IPS-18c (cell line): ENCODE data around the gene NCBP1.
A peak's percentile ranks its signal among the peaks of the same experiment; 100 is the strongest.

Source experiments
- H3K4me3 ChIP-seq: 2 replicates; pipeline ENCODE4 v1.7.0; 2013; ENCODE audit warnings: low read depth, mild to moderate bottlenecking, low read length, moderate library complexity; ENCODE audit not compliant: insufficient read depth
- H3K9me3 ChIP-seq: one replicate; pipeline ENCODE4 v1.6.1; 2013; ENCODE audit warnings: mild to moderate bottlenecking, low read length, moderate library complexity; ENCODE audit not compliant: control insufficient read depth, insufficient read depth

Gene NCBP1

DNA sequence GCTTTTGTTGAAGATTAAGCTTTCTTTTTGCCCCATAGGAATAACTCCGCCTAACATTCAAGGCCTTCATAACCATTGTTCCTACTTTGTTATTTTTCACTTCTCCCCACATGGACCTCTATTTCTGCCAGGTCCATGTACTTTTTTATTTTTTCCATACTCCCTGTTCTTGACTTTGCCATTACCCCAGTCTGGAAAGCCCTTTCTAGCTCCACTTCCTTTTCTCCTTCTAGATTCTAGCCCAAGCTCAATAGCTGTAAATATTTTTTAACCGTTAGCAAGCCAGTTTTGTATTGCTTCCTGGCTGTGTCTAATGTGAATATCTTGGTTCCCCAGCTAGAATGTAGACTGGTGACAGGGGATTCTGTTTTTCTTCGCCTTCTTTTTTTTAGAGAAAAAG is 26.1 kb downstream of the NCBP1 start:
- H3K4me3 ChIP-seq: no peak overlapping the region
- H3K9me3 ChIP-seq: no peaks in the 10 kb centered on the region

DNA sequence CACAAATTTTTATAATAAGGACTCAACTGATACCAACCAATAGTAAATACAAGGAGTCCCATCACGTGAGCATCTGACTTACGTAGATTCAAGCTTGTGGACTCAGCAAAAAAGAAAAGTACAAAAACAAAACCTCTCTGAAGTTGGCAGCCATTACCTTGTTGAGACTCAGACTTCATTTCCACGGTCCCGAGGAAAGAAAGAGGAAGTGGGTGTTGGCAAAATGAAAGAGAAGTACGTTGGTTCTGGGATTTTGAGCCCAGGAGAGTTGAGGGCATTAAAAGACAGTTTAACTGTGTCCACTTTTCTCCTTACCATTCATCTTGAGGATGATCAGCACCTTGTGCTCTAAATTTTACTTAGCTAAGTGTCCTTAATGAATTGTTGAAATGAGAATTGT is 26.7 kb downstream of the NCBP1 start:
- Histone ChIP-seq H3K9me3 (no peaks in the 10 kb centered on the region), H3K4me3 (no peak overlapping the region)

DNA sequence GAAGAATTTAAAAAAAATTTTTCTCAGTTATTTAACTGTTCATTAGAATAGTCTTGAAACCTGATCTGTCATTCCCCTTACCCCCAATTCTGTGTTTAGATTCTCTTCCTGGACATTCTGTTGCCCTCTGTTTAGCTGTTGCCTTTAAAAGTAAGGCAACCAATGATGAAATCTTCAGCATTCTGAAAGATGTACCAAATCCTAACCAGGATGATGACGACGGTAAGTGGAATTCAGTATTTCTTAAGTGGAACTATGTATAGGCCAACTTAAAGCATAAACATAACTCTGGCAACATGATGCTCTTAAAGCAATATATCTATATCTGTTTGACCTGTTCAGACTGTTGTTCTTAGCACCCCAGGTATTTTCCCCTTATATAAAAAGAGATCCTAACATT is 27.2 kb downstream of the NCBP1 start:
- no peak overlapping the region for H3K4me3 ChIP-seq
- H3K9me3 ChIP-seq: no peaks in the 10 kb centered on the region

DNA sequence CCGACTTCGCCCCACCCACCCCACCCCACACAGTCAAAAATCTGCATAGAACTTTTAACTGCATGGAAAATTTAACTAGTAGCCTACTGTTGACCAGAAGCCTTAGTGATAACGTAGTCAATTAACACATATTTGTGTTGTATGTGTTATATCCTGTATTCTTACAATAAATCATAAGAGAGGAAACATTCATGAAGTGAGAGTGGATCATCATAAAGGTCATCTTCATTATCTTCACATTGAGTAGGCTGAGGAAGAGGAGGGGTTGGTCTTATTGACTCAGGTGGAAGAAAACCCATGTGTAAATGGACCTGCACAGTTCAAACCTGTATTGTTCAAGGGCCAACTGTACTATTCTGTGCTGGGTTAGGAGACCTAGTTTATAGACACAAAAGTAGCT is 32.1 kb downstream of the NCBP1 start:
- Histone ChIP-seq H3K9me3 (no peaks in the 10 kb centered on the region), H3K4me3 (no peak overlapping the region)

DNA sequence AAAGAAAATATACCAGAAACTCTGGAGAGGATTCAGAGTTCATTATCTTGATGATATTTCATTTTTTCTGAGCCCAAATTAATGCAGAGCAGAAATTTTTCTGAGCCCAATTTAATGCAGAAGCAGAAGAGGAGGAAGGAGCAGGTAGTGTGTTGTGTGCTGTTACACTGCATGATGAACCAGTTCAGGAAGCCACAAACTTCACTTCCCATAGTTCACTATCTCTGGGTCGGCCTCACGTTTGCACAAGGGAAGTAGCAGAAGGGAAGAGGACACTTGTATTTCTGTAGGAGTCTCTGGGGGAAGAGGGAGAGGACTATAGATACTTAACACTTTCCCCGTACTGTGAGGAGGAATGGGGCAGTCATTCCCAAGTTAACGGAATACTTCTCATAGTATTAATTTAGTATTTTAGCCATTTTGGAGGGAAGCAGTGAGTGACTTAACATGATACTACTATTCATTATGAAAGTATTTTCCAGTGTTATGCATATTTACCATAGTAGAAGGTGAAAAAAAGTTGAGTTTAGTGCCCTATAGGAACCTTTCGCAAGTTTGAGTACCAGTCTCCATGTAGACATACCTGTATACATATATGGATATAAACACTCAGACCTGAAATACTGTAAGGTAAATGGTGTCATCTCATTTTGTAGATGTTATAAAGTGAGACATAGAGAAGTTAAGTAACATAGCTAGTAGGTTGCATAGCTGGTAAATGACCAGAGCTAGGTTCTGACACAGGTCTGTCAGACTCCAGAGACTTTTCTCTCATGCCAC is 33.5 kb downstream of the NCBP1 start:
- no peaks in the 10 kb centered on the region for H3K9me3 ChIP-seq
- H3K4me3 ChIP-seq: no peak overlapping the region

DNA sequence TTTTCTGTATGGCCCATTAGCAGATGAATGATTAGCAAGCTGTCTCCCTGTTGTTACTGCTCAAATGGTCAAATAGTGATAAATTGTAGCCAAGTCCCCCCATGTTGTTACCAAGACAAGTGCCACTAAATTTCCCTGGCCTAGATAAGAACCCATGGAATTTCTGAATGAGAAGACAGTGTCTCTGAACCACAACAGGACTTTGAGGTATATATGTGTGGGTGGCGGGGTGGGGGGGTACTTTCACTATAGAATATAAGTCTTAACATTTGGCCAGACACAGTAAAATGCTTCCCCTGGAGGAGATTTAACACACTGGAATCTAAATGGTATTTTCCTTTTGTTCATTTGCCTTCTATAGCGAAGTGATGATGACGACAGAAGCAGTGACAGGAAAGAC is 34.9 kb downstream of the NCBP1 start:
- Histone ChIP-seq H3K4me3 (no peak overlapping the region), H3K9me3 (no peaks in the 10 kb centered on the region)

DNA sequence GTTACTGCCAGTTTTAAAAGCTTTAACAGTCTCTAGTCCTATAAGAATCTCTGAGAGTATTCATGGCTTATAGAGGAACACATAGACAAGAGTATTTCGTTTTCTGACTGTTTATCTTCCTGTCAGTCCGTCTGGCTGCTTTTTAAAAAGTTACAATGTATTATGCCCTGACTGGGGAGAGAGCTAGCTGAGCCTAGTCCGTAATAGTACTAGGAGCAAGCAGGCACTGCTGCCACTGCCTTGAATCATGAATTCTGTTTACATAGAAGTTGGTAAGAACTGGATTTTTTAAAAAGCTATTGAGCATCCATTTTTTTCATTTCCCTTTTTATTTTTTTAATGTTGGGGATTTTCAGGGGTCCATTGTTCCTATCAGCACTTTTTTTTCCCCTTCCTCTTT is 37.0 kb downstream of the NCBP1 start:
- no peak overlapping the region for H3K4me3 ChIP-seq
- H3K9me3 ChIP-seq: no peaks in the 10 kb centered on the region

DNA sequence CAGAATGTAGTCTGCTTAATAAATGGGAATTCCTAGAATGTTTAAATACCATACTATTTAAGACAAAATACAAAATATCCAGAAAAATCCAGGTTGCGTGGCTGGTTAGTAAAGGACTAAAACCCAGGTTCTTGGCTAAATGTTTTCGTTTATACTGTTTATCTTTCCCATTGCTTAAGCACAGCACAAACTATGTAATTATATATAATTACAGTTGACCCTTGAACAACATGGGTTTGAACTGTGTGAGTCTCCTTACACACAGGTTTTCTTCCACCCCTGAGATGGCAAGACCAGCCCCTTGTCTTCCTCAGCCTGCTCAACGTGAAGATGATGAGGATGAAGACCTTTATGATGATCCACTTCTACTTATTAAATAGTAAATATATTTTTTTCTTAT is 38.8 kb downstream of the NCBP1 start:
- Histone ChIP-seq H3K4me3 (no peak overlapping the region), H3K9me3 (no peaks in the 10 kb centered on the region)

DNA sequence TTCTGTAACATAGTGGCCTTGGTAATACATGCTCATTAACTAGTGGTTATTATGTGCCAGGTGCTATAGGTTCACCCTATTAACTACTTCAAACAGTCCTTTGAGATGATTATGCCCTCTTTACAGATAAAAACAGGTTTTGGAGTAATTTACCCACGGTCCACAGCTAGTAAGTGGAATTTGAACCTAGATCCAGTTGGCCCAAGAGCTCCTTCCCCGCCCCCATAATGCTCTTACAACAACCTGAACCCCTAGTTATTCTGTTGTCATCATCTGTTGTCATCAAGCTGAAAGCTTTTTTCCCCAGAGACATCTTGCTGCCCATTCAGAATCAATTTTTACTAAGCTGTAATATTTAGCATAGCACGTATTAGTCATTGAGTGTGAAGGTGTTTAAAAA is 40.3 kb downstream of the NCBP1 start:
- H3K9me3 ChIP-seq: no peaks in the 10 kb centered on the region
- no peak overlapping the region for H3K4me3 ChIP-seq

DNA sequence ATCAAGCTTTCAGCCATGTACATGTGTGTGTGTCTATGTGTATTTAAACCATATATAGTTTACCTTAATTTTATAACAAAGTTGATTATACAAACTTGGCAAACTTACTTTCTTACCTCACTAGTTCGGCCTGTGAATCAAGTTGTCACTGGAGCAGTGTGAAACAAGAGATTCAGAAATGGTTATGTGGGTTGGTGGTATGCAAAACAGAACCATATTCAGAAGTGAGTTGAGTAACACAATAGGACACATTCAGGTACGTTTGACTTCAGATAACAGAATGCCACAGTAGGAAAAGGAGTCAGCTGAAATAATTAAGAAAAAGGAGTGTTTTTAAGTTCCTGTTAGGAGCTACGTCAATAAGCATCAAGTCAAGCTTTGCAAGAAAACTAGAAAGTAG is 42.0 kb downstream of the NCBP1 start:
- no peaks in the 10 kb centered on the region for H3K9me3 ChIP-seq
- H3K4me3 ChIP-seq: no peak overlapping the region

DNA sequence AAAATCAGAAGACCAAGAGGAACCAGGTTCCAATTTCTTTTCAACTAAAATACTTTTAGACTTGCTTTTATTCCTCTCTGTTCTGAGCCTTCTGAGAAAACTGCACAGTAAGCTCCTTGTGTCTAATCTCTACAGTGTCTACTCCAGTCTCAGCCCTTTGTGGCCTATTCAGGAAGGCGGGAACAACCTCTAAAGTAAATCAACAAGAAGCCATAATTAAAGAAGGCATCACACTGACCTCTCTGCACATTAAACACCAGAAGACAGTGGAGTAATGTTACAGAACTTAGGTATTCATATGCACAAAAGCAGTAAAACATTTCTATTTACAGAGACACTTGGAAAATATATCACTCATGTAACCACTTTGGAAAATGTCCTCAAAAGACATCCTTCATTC is 48.6 kb downstream of the NCBP1 start:
- Histone ChIP-seq H3K9me3 (no peaks in the 10 kb centered on the region), H3K4me3 (no peak overlapping the region)

DNA sequence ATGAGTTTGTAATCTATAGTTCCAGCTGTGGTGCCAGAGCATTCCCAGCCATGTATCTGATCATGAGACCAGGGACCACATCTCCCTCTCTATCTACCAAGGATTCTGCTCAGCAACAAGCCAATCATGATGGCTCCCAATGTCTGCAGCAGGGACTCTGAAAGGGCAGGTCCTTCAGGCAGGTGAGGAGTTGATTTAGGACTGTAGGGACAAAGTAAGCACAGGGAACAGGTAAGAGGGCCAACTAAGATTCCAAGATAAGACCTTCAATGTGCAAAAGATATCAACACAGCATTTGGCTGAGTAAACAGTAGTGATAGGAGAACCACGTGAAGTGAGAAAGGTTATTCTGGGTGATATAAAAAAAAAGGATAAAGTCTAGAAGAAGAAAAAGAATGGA is 55.0 kb downstream of the NCBP1 start:
- H3K9me3 ChIP-seq: no peaks in the 10 kb centered on the region
- H3K4me3 ChIP-seq: no peak overlapping the region

DNA sequence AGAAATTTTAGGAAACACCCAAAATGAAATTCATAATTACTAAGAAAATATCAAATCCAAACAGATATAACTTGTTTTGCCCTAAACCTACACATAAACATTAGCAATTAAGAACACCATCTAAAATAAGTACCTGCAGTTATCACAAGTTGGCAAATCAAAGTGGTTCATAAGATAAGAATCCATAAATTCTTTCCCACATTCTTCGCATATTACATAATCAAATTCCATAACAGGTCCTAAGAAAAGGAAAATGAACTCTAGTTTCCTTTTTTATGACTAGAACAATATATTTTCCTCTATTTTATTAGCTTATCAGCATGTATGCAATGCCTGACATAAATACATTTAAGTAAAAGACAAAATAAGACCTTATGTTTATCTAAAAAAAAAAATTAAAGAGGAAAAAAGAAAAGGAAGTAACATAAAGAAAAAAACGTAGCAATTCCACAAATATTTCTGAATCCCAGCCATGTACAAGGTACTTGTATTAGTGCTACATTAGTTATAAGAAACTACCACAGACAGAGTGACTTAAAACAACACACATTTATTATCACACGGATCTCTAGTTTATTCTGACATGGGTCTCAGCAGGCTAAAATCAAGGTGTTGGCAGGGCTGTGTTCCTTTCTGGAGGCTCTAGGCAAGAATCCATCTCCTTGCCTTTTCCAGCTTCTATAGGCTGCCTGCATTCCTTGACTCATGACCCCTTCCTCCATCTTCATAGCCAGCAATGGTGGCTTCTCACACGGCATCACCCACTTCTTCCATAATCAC is 56.0 kb downstream of the NCBP1 start:
- Histone ChIP-seq H3K9me3 (no peaks in the 10 kb centered on the region), H3K4me3 (no peak overlapping the region)

DNA sequence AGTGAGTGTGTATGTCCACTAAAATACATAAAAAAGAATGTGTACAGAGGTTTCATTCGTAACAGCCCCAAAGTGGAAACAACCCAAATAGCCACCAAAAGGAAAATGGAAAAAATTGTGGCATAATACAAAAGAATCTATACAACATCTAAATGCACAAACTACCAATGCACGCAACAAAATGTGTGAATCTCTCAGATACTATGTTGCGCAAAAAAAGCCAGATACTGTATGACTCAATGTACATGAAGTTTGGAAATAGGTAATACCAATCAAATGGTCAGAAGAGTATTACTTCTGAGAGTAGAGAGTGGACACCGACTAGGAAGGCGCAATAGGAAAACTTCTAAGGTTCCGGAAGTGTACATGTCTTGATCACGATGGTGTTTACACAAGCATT is 61.1 kb downstream of the NCBP1 start:
- no peaks in the 10 kb centered on the region for H3K9me3 ChIP-seq
- no peak overlapping the region for H3K4me3 ChIP-seq

DNA sequence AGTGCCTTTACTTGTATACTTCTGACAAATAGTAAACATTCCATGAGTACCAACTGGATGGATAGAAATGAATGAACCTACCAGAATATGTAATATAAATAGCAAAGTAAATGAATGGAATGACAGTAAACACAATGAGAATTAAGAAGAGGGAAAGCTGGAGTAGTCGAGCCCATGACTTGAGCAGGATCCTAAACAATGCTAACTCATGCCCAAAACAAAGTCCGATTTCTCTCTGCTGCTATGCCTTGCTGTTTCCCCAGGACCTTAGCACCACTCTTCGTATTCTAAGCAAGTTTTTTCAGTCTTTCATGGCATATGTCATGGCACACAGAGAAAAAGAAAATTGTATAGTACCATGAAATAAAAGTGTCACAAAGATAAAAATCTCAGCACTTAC is 61.8 kb downstream of the NCBP1 start:
- H3K4me3 ChIP-seq: no peak overlapping the region
- H3K9me3 ChIP-seq: no peaks in the 10 kb centered on the region

DNA sequence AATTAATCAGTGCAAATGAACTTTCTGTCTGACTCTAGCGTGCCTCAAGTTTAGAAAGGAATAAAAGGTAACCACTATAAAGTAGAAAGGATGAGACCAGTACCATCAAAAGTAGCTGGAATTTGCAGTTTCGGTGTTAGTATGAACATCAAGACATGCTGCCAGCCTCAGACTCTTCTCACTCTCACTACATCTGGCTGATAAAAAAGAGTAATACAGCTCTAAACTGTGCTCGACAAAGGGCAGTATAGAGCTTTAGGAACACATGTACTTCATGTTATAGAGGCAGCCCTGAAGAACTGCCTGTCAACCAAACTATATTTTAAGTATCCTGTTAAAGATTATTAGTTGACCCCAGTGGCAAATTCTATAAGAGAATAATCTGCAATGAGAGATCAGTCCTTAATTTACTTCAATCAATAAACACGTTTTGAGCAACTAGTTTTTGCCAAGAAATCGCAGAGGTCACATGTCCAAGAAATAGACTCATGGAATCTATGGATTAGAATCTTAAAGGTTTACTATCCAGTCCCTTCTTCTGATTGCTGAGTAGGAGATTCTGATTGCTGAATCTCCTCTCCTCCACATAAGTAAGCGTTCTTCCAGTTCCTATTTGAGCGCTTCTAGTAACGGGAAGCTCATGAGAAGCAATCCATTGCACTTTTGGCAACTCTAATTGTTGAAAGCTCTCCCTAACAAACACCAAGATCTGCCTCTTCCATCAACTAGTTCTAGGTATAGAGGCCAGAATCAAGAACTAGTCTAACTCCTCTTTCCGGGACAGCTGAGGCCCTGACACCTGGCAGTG is 62.6 kb downstream of the NCBP1 start:
- Histone ChIP-seq H3K4me3 (peak overlapping the region; percentile 85), H3K9me3 (no peaks in the 10 kb centered on the region)

DNA sequence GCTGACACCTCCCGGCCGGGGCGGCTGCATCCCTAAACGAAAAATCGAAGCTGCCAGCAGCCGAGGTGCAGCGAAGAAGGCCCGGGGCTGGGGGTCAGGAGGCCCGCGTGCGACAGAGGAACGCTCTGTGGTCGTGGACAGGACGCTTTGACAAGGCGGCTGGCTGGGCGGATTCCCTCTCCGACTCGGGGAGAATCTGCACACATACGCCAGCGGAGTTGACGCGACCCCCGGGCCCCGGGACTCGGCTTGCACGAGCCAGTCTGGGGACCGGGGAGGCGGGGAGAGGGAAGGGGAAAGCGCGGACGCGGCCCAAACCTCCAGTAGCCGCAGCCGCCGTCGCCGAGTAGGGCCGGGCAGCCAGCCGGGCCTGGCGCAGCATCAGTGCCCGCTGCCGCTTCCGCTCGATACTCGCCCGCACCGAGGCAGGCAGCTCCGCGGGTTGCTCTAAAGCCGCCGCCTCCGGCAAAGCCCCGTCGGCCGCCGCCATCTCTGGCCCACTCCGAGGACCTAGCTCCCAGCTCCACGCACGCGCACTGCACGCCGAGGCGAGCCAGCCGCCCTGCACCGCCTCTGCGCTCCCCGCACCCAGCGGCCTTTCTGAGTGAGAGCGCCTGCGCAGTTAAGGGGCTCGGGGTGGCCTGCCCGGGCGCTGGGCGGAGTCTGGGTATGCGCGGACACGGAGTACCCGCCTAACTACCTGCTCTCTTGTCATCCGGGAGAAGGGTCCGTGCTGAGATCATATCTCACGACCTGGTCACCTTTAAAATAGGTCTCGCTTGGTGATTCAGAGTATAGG is 63.4 kb downstream of the NCBP1 start, which contains the start of gene XPA:
Gene XPA, minus strand, starts transcription at position 538 of the 799 bp plus-strand sequence. Its CDS starts 48 bp downstream, at position 490.
- Histone ChIP-seq H3K9me3 (no peaks in the 10 kb centered on the region), H3K4me3 (peak within 1 kb of the TSS; percentile 85)
